ENCODE measurements around the gene SELENOV. TPM values are rescaled to one million over a fixed set of nuclear protein-coding genes. Genes with fewer than 3 reads are reported as not detected.
A peak's percentile ranks its signal among the peaks of the same experiment; 100 is the strongest.

Gene SELENOV
- total and polyA plus RNA-seq, 2 donors from 2014 or later: not detected

GRCh38 chr19:39532233-39533002, 17.5 kb downstream of the SELENOV start, which contains the start of gene EID2B:
EID2B (minus strand) TSS chr19:39532852; CDS start chr19:39532802, 50 bp downstream.
- TF ChIP-seq, protein P1, sequence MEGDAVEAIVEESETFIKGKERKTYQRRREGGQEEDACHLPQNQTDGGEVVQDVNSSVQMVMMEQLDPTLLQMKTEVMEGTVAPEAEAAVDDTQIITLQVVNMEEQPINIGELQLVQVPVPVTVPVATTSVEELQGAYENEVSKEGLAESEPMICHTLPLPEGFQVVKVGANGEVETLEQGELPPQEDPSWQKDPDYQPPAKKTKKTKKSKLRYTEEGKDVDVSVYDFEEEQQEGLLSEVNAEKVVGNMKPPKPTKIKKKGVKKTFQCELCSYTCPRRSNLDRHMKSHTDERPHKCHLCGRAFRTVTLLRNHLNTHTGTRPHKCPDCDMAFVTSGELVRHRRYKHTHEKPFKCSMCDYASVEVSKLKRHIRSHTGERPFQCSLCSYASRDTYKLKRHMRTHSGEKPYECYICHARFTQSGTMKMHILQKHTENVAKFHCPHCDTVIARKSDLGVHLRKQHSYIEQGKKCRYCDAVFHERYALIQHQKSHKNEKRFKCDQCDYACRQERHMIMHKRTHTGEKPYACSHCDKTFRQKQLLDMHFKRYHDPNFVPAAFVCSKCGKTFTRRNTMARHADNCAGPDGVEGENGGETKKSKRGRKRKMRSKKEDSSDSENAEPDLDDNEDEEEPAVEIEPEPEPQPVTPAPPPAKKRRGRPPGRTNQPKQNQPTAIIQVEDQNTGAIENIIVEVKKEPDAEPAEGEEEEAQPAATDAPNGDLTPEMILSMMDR (IDR thresholded peaks at IDR 0.05; ENCODE audit: borderline replicate concordance, extremely low read depth, insufficient read depth): peak; percentile 99
- H3K27me3 ChIP-seq (ENCODE audit: control insufficient read depth, insufficient read depth, low read length): no peaks in the 10 kb centered on the region
- DNase-seq (peak; percentile 96 to 99 (median 98)), FAIRE-seq (no peak)
- intact Hi-C loops (cut with DNase I): loop anchor here (10.0 kb wide), 1 partner anchor 58 kb away; no protein-coding TSS in a partner anchor
- H3K9me3 ChIP-seq (ENCODE audit: control insufficient read depth in 2 of 3, insufficient read depth in 1 of 3, low read length in 3 of 3): no peaks in the 10 kb centered on the region
- no peaks in the 10 kb centered on the region for H3K36me3 ChIP-seq (ENCODE audit: control insufficient read depth in 2 of 3, insufficient read depth in 3 of 3, low read length in 3 of 3)
- H3K27ac ChIP-seq (ENCODE audit: low read depth in 2 of 2, low read length in 2 of 2): peak within 1 kb of the TSS; percentile 66 to 72
- H3K9ac ChIP-seq (ENCODE audit: low read length in 3 of 3): peak within 1 kb of the TSS; percentile 27 to 83 (median 82)
- peaks cover 0 to 5% (median 0%) of the 10 kb centered on the region in 3 donors for H3K4me1 ChIP-seq (ENCODE audit: control insufficient read depth in 2 of 3, insufficient read depth in 2 of 3, low read depth in 1 of 3, low read length in 3 of 3)
- peak within 1 kb of the TSS; percentile 78 to 86 (median 81) for H3K4me3 ChIP-seq (ENCODE audit: low read length in 3 of 3)

- peak overlapping the region in 1 of 3 donors; percentile 83 for H3K9ac ChIP-seq (ENCODE audit: low read length in 3 of 3)
- H3K4me1 ChIP-seq (ENCODE audit: control insufficient read depth in 2 of 3, insufficient read depth in 2 of 3, low read depth in 1 of 3, low read length in 3 of 3): peaks cover 0 to 5% (median 0%) of the 10 kb centered on the region in 3 donors
- DNase-seq: no peak
- no peaks in the 10 kb centered on the region for H3K27me3 ChIP-seq (ENCODE audit: control insufficient read depth, insufficient read depth, low read length)
- H3K4me3 ChIP-seq (ENCODE audit: low read length in 3 of 3): peak overlapping the region in 2 of 3 donors; percentile 81 to 86
- intact Hi-C loops (cut with DNase I): loop anchor here (10.0 kb wide), 1 partner anchor 58 kb away; no protein-coding TSS in a partner anchor
- H3K36me3 ChIP-seq (ENCODE audit: control insufficient read depth in 2 of 3, insufficient read depth in 3 of 3, low read length in 3 of 3): no peaks in the 10 kb centered on the region
- no peaks in the 10 kb centered on the region for H3K9me3 ChIP-seq (ENCODE audit: control insufficient read depth in 2 of 3, insufficient read depth in 1 of 3, low read length in 3 of 3)
- no peak for FAIRE-seq
- H3K27ac ChIP-seq (ENCODE audit: low read depth in 2 of 2, low read length in 2 of 2): no peak overlapping the region
- TF ChIP-seq, protein P1 (IDR thresholded peaks at IDR 0.05; ENCODE audit: borderline replicate concordance, extremely low read depth, insufficient read depth): no peak
Observed at GRCh38 chr19:39533003-39533512, 18.1 kb downstream of the SELENOV start.

- DNase-seq: no peak
- TF ChIP-seq, protein P1 (IDR thresholded peaks at IDR 0.05; ENCODE audit: borderline replicate concordance, extremely low read depth, insufficient read depth): no peak
- Histone ChIP-seq H3K36me3 (ENCODE audit: control insufficient read depth in 2 of 3, insufficient read depth in 3 of 3, low read length in 3 of 3) (no peaks in the 10 kb centered on the region), H3K4me3 (ENCODE audit: low read length in 3 of 3) (no peak overlapping the region), H3K27me3 (ENCODE audit: control insufficient read depth, insufficient read depth, low read length) (no peaks in the 10 kb centered on the region), H3K27ac (ENCODE audit: low read depth in 2 of 2, low read length in 2 of 2) (no peak overlapping the region), H3K4me1 (ENCODE audit: control insufficient read depth in 2 of 3, insufficient read depth in 2 of 3, low read depth in 1 of 3, low read length in 3 of 3) (peaks cover 0 to 6% (median 2%) of the 10 kb centered on the region in 3 donors), H3K9me3 (ENCODE audit: control insufficient read depth in 2 of 3, insufficient read depth in 1 of 3, low read length in 3 of 3) (no peaks in the 10 kb centered on the region), H3K9ac (ENCODE audit: low read length in 3 of 3) (no peak overlapping the region)
- intact Hi-C loops (cut with DNase I): loop anchor here (10.0 kb wide), 1 partner anchor 59 kb away; no protein-coding TSS in a partner anchor
- FAIRE-seq: no peak
Observed at GRCh38 chr19:39533791-39534190, 18.9 kb downstream of the SELENOV start.
